Measurements from ENCODE around the gene CEP128. TPM values are rescaled to one million over a fixed set of nuclear protein-coding genes. Genes with fewer than 3 reads are reported as not detected.

The CEP128 gene
- total RNA-seq, 1 experiment from 2014 or later, result 27.3 TPM

DNA sequence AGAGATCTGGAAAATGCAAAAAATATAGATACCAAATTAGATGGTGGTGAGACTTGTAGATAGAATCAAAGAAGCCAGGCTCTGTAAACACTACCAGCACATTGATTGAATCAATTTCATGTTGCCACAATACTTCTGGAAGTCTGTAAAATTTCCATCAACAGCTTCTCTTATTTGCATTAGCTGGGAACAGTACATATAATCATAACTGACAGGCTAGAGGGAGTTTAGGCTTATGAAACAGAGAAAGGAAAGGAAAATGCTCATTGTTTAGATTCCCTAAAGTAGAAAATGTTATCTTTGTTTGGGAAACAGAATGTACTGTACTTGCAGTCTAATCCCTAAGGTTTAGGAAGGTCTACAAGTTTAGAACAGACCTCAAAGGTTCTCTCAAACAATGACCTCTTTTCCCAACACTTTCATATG, 335.2 kb downstream of the CEP128 start:
- no peak for TF ChIP-seq EZH2 (IDR thresholded peaks at IDR 0.05; ENCODE audit: borderline replicate concordance, low read depth, low read length, poor library complexity, severe bottlenecking)
- TF ChIP-seq, protein P1, sequence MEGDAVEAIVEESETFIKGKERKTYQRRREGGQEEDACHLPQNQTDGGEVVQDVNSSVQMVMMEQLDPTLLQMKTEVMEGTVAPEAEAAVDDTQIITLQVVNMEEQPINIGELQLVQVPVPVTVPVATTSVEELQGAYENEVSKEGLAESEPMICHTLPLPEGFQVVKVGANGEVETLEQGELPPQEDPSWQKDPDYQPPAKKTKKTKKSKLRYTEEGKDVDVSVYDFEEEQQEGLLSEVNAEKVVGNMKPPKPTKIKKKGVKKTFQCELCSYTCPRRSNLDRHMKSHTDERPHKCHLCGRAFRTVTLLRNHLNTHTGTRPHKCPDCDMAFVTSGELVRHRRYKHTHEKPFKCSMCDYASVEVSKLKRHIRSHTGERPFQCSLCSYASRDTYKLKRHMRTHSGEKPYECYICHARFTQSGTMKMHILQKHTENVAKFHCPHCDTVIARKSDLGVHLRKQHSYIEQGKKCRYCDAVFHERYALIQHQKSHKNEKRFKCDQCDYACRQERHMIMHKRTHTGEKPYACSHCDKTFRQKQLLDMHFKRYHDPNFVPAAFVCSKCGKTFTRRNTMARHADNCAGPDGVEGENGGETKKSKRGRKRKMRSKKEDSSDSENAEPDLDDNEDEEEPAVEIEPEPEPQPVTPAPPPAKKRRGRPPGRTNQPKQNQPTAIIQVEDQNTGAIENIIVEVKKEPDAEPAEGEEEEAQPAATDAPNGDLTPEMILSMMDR (conservative IDR thresholded peaks at IDR 0.05; ENCODE audit: low read depth, low read length), result no peak
- ChIA-PET POLR2A (ENCODE audit: low non-redundant PET) (no interaction called here), CTCF (no interaction called here)
- no peaks in the 10 kb centered on the region for H3K36me3 ChIP-seq (ENCODE audit: insufficient read depth, low read length, poor library complexity, severe bottlenecking)
- no TSS peak for BruUV-seq (replicated peaks)
- intact Hi-C loops (cut with micrococcal nuclease; ENCODE audit: unreplicated experiment), result no loop called here
- no peaks in the 10 kb centered on the region for H3K9me3 ChIP-seq (ENCODE audit: low read depth, low read length, poor library complexity, severe bottlenecking)
- no peak overlapping the region for H3K4me3 ChIP-seq (ENCODE audit: low read depth, low read length, poor library complexity, severe bottlenecking)
- no peaks in the 10 kb centered on the region for H3K27me3 ChIP-seq (replicated peaks; ENCODE audit: insufficient read depth, low read depth, low read length, poor library complexity)
- DNase-seq (ENCODE audit: low spot score), result no peak
- no peak overlapping the region for H3K27ac ChIP-seq (ENCODE audit: low read depth, low read length, poor library complexity, severe bottlenecking)
- H3K4me1 ChIP-seq (ENCODE audit: insufficient read depth, low read length, poor library complexity, severe bottlenecking), result no peaks in the 10 kb centered on the region

DNA sequence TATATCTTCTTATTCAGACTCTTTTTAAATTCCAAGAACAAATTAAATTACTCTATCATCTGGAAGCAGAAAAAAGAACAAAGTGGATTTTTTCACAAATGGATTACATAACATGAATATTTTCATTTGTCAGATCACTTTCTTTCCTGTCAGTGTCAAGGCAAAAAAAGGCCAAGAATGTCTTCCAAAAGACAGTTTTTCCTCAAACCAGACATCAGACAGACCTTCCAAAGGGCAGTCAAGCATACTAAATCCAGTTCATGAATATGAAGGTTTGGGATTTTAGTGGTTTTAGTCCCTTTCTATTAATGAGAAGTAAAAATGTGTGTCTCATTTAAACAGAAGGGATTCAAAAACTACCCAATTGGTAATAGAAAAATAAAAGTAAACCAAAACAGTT, 336.0 kb downstream of the CEP128 start:
- BruUV-seq (replicated peaks), result no TSS peak
- DNase-seq (ENCODE audit: low spot score), result no peak
- H3K4me3 ChIP-seq (ENCODE audit: low read depth, low read length, poor library complexity, severe bottlenecking), result no peak overlapping the region
- TF ChIP-seq, protein P1 (conservative IDR thresholded peaks at IDR 0.05; ENCODE audit: low read depth, low read length), result no peak
- TF ChIP-seq EZH2 (IDR thresholded peaks at IDR 0.05; ENCODE audit: borderline replicate concordance, low read depth, low read length, poor library complexity, severe bottlenecking), result no peak
- no peaks in the 10 kb centered on the region for H3K27me3 ChIP-seq (replicated peaks; ENCODE audit: insufficient read depth, low read depth, low read length, poor library complexity)
- POLR2A ChIA-PET (ENCODE audit: low non-redundant PET), result no interaction called here
- no peaks in the 10 kb centered on the region for H3K4me1 ChIP-seq (ENCODE audit: insufficient read depth, low read length, poor library complexity, severe bottlenecking)
- no peaks in the 10 kb centered on the region for H3K36me3 ChIP-seq (ENCODE audit: insufficient read depth, low read length, poor library complexity, severe bottlenecking)
- CTCF ChIA-PET, result no interaction called here
- intact Hi-C loops (cut with micrococcal nuclease; ENCODE audit: unreplicated experiment), result no loop called here
- H3K9me3 ChIP-seq (ENCODE audit: low read depth, low read length, poor library complexity, severe bottlenecking), result no peaks in the 10 kb centered on the region
- H3K27ac ChIP-seq (ENCODE audit: low read depth, low read length, poor library complexity, severe bottlenecking), result no peak overlapping the region

DNA sequence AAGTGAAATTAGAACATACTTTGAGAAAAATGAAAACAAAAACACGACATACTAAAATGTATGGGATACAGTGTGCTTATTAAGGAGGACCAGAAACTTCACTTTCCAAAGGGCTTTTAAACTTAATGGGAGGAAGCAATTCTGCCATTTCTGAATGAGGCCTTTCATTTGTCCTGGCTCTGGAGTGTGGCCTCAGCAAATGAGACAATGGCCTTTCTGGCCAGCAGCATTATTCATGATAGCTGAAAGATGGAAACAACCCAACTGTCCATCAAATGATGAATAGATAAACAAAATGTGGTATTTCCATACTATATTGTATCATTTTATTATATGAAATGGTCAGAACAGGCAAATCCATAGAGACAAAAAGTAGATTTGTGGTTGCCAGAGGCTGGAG, 338.6 kb downstream of the CEP128 start:
- intact Hi-C loops (cut with micrococcal nuclease; ENCODE audit: unreplicated experiment), result no loop called here
- TF ChIP-seq, protein P1 (conservative IDR thresholded peaks at IDR 0.05; ENCODE audit: low read depth, low read length), result no peak
- no peak for TF ChIP-seq EZH2 (IDR thresholded peaks at IDR 0.05; ENCODE audit: borderline replicate concordance, low read depth, low read length, poor library complexity, severe bottlenecking)
- POLR2A ChIA-PET (ENCODE audit: low non-redundant PET), result no interaction called here
- no TSS peak for BruUV-seq (replicated peaks)
- H3K4me1 ChIP-seq (ENCODE audit: insufficient read depth, low read length, poor library complexity, severe bottlenecking), result no peaks in the 10 kb centered on the region
- H3K27ac ChIP-seq (ENCODE audit: low read depth, low read length, poor library complexity, severe bottlenecking), result no peak overlapping the region
- DNase-seq (ENCODE audit: low spot score), result no peak
- no peaks in the 10 kb centered on the region for H3K9me3 ChIP-seq (ENCODE audit: low read depth, low read length, poor library complexity, severe bottlenecking)
- CTCF ChIA-PET, result no interaction called here
- no peaks in the 10 kb centered on the region for H3K36me3 ChIP-seq (ENCODE audit: insufficient read depth, low read length, poor library complexity, severe bottlenecking)
- no peak overlapping the region for H3K4me3 ChIP-seq (ENCODE audit: low read depth, low read length, poor library complexity, severe bottlenecking)
- no peaks in the 10 kb centered on the region for H3K27me3 ChIP-seq (replicated peaks; ENCODE audit: insufficient read depth, low read depth, low read length, poor library complexity)

Data from A673 (cell line).